HCT116 (cell line): ENCODE data around the gene DNAJA4.

Source experiments
- CEBPB ChIP-seq: IDR thresholded peaks from 2 replicates; pipeline ENCODE4 v1.6.1; 2012; ENCODE audit warnings: low read depth
- CTCF ChIP-seq, 3 experiments: fragments of 200-600 bp in 1 of 3; sonication (generic) in 1 of 3; IDR thresholded peaks in 2 of 3; conservative IDR thresholded peaks in 1 of 3; 2 replicates each; pipeline ENCODE4 v1.5.1; 2012 to 2017; ENCODE audit warnings: low read depth in 2 of 3, low read length in 2 of 3, antibody characterized with exemption in 1 of 3, borderline replicate concordance in 1 of 3, control low read depth in 1 of 3, mild to moderate bottlenecking in 1 of 3, mixed read lengths in 1 of 3, mixed run types in 1 of 3, moderate library complexity in 1 of 3; ENCODE audit not compliant: insufficient read depth in 1 of 3
- EGR1 ChIP-seq: IDR thresholded peaks from 2 replicates; pipeline ENCODE4 v1.6.1; 2012; ENCODE audit warnings: low read depth
- ELF1 ChIP-seq: IDR thresholded peaks from 2 replicates; pipeline ENCODE4 v1.6.1; 2012; ENCODE audit warnings: low read depth, borderline replicate concordance
- EZH2phosphoT487 ChIP-seq: fragments of 200-600 bp; IDR thresholded peaks from 2 replicates; pipeline ENCODE4 v1.6.1; 2018; ENCODE audit warnings: antibody characterized with exemption, borderline replicate concordance
- FOSL1 ChIP-seq: IDR thresholded peaks from 2 replicates; pipeline ENCODE4 v1.6.1; 2012; ENCODE audit warnings: low read depth
- JUND ChIP-seq: IDR thresholded peaks from 2 replicates; pipeline ENCODE4 v1.6.1; 2012
- MAX ChIP-seq: IDR thresholded peaks from 2 replicates; pipeline ENCODE4 v1.6.1; 2012
- POLR2A ChIP-seq: IDR thresholded peaks from 2 replicates; pipeline ENCODE4 v1.7.0; 2011; ENCODE audit warnings: borderline replicate concordance; ENCODE audit not compliant: insufficient read depth, insufficient read length; ENCODE audit errors: extremely low read depth
- POLR2AphosphoS5 ChIP-seq: IDR thresholded peaks from 2 replicates; pipeline ENCODE4 v1.6.1; 2011; ENCODE audit warnings: mild to moderate bottlenecking, low read depth, low read length, moderate library complexity
- RAD21 ChIP-seq: IDR thresholded peaks from 2 replicates; pipeline ENCODE4 v1.6.1; 2012; ENCODE audit warnings: low read depth, mild to moderate bottlenecking
- REST ChIP-seq: IDR thresholded peaks from 2 replicates; pipeline ENCODE4 v1.6.1; 2012; ENCODE audit warnings: low read depth
- SIN3A ChIP-seq: IDR thresholded peaks from 2 replicates; pipeline ENCODE4 v1.6.1; 2012; ENCODE audit warnings: low read depth
- YY1 ChIP-seq: IDR thresholded peaks from 2 replicates; pipeline ENCODE4 v1.6.1; 2011; ENCODE audit warnings: low read length, low read depth, moderate library complexity, mild to moderate bottlenecking; ENCODE audit not compliant: insufficient replicate concordance; ENCODE audit errors: extremely low read depth

- no peak for TF ChIP-seq CTCF (IDR thresholded peaks at IDR 0.05 in 2 of 3, conservative IDR thresholded peaks at IDR 0.05 in 1 of 3; ENCODE audit: borderline replicate concordance in 1 of 3, insufficient read depth in 1 of 3, low read depth in 2 of 3, low read length in 2 of 3)
- no peak for TF ChIP-seq POLR2A
- TF ChIP-seq JUND = no peak
- no peak for TF ChIP-seq FOSL1
- TF ChIP-seq ELF1 = no peak
- TF ChIP-seq YY1 = no peak
- TF ChIP-seq MAX = no peak
- TF ChIP-seq POLR2AphosphoS5 = no peak
- TF ChIP-seq RAD21 = no peak
- TF ChIP-seq EZH2phosphoT487 = no peak
- TF ChIP-seq CEBPB = no peak
- TF ChIP-seq EGR1 = no peak
- no peak for TF ChIP-seq SIN3A
- no peak for TF ChIP-seq REST
Measured at GRCh38 chr15:78322724-78323521, 58.6 kb downstream of the DNAJA4 start.
